ENCODE data around the gene RPS6KA5. TPM values are rescaled to one million over a fixed set of nuclear protein-coding genes. Genes with fewer than 3 reads are reported as not detected.

Gene RPS6KA5
- total RNA-seq, 1 experiment from 2014 or later, result 8.6 TPM

GRCh38 chr14:90816681-90817436 lies 243.6 kb downstream of the RPS6KA5 start:
- intact Hi-C loops (cut with micrococcal nuclease), result no loop called here
- Histone ChIP-seq H3K9ac (ENCODE audit: low read length) (no peak overlapping the region), H3K36me3 (ENCODE audit: low read depth, low read length) (no peaks in the 10 kb centered on the region), H3K4me2 (ENCODE audit: low read length) (peak overlapping the region; percentile 49; the same call in 1 of the 2 replicates), H3K4me3 (ENCODE audit: low read length) (peak overlapping the region; percentile 28; the same call in 1 of the 2 replicates), H2AFZ (ENCODE audit: low read length) (peak overlapping the region; percentile 31; the same call in 1 of the 2 replicates), H3K27me3 (ENCODE audit: low read length) (no peaks in the 10 kb centered on the region), H3K79me2 (ENCODE audit: low read length) (peaks cover 28% of the 10 kb centered on the region), H3K4me1 (ENCODE audit: insufficient read depth, low read length) (peaks cover 8% of the 10 kb centered on the region), H4K20me1 (ENCODE audit: low read length) (no peaks in the 10 kb centered on the region), H3K9me2 (replicated peaks; ENCODE audit: low read length) (no peaks in the 10 kb centered on the region), H3K27ac (ENCODE audit: low read length) (no peak overlapping the region), H3K9me3 (ENCODE audit: low read length) (no peaks in the 10 kb centered on the region), H3F3A (ENCODE audit: low read length, unreplicated experiment) (no peaks in the 10 kb centered on the region)
- ChIA-PET POLR2A (ENCODE audit: unreplicated experiment) (interaction anchor here (0.5 kb wide), 1 partner anchor 175 kb away, joined by 16 read pairs; no protein-coding TSS in a partner anchor), CTCF (interaction anchor here (1.1 kb wide), 1 partner anchor 59 kb away, joined by 11 read pairs; no protein-coding TSS in a partner anchor)
- no peak for DNase-seq
- ATAC-seq, result no peak
- BruUV-seq (replicated peaks), result no TSS peak
- TF ChIP-seq EZH2phosphoT487 (IDR thresholded peaks at IDR 0.05; ENCODE audit: borderline replicate concordance, low read length) (no peak), EZH2 (IDR thresholded peaks at IDR 0.05; ENCODE audit: low read length, unreplicated experiment) (no peak)
- TF ChIP-seq, protein P1, sequence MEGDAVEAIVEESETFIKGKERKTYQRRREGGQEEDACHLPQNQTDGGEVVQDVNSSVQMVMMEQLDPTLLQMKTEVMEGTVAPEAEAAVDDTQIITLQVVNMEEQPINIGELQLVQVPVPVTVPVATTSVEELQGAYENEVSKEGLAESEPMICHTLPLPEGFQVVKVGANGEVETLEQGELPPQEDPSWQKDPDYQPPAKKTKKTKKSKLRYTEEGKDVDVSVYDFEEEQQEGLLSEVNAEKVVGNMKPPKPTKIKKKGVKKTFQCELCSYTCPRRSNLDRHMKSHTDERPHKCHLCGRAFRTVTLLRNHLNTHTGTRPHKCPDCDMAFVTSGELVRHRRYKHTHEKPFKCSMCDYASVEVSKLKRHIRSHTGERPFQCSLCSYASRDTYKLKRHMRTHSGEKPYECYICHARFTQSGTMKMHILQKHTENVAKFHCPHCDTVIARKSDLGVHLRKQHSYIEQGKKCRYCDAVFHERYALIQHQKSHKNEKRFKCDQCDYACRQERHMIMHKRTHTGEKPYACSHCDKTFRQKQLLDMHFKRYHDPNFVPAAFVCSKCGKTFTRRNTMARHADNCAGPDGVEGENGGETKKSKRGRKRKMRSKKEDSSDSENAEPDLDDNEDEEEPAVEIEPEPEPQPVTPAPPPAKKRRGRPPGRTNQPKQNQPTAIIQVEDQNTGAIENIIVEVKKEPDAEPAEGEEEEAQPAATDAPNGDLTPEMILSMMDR (conservative IDR thresholded peaks at IDR 0.05; ENCODE audit: low read depth, low read length), result no peak

GRCh38 chr14:90815822-90816662 lies 244.4 kb downstream of the RPS6KA5 start, which contains the start of gene TTC7B:
Gene TTC7B (minus strand): TSS chr14:90816430. CDS start chr14:90816295, 135 bp downstream.
- peak within 1 kb of the TSS; percentile 100 for H3K4me2 ChIP-seq (ENCODE audit: low read length)
- peak; percentile 84 for ATAC-seq
- DNase-seq, result peak; percentile 50
- peaks cover 8% of the 10 kb centered on the region for H3K4me1 ChIP-seq (ENCODE audit: insufficient read depth, low read length)
- H4K20me1 ChIP-seq (ENCODE audit: low read length), result no peaks in the 10 kb centered on the region
- no peak within 1 kb of the TSS for H3K27ac ChIP-seq (ENCODE audit: low read length)
- peaks cover 28% of the 10 kb centered on the region for H3K79me2 ChIP-seq (ENCODE audit: low read length)
- POLR2A ChIA-PET (ENCODE audit: unreplicated experiment), result interaction anchor here (0.5 to 0.9 kb wide), 2 partner anchors 57 to 174 kb away, joined by 15 to 16 read pairs; no protein-coding TSS in a partner anchor
- no peaks in the 10 kb centered on the region for H3K27me3 ChIP-seq (ENCODE audit: low read length)
- H3K9me3 ChIP-seq (ENCODE audit: low read length), result no peaks in the 10 kb centered on the region
- H2AFZ ChIP-seq (ENCODE audit: low read length), result peak within 1 kb of the TSS; percentile 85
- H3K36me3 ChIP-seq (ENCODE audit: low read depth, low read length), result no peaks in the 10 kb centered on the region
- intact Hi-C loops (cut with micrococcal nuclease), result no loop called here
- H3K9ac ChIP-seq (ENCODE audit: low read length), result peak within 1 kb of the TSS; percentile 80
- TF ChIP-seq, protein P1 (conservative IDR thresholded peaks at IDR 0.05; ENCODE audit: low read depth, low read length), result no peak
- no peak for TF ChIP-seq EZH2phosphoT487 (IDR thresholded peaks at IDR 0.05; ENCODE audit: borderline replicate concordance, low read length)
- TF ChIP-seq EZH2 (IDR thresholded peaks at IDR 0.05; ENCODE audit: low read length, unreplicated experiment), result no peak
- H3K4me3 ChIP-seq (ENCODE audit: low read length), result peak within 1 kb of the TSS; percentile 91
- BruUV-seq (replicated peaks), result no TSS peak
- H3F3A ChIP-seq (ENCODE audit: low read length, unreplicated experiment), result no peaks in the 10 kb centered on the region
- CTCF ChIA-PET, result interaction anchor here (1.1 to 1.2 kb wide), 2 partner anchors 20 to 58 kb away, joined by 4 to 11 read pairs; no protein-coding TSS in a partner anchor
- H3K9me2 ChIP-seq (replicated peaks; ENCODE audit: low read length), result no peaks in the 10 kb centered on the region

All from PC-3 (cell line).